Mesothelial cell of epicardium (in vitro differentiated cells): ENCODE results near the gene AHRR. TPM values are rescaled to one million over a fixed set of nuclear protein-coding genes. Genes with fewer than 3 reads are reported as not detected.

ENCODE experiments used
- DNase-seq, 2 experiments: peaks; one replicate each; pipeline ENCODE4 v3.0.0; 2021; ENCODE audit warnings: low spot score in 2 of 2; ENCODE audit not compliant: unreplicated experiment in 2 of 2
- H3K27ac Mint-ChIP-seq: 2 replicates; pipeline ENCODE4 v1.8.0; 2021; ENCODE audit warnings: mixed read lengths
- H3K27me3 Mint-ChIP-seq: 2 replicates; pipeline ENCODE4 v1.8.0; 2021; ENCODE audit warnings: low read depth, mixed read lengths
- H3K36me3 Mint-ChIP-seq: 2 replicates; pipeline ENCODE4 v1.8.0; 2021; ENCODE audit warnings: mixed read lengths
- H3K4me1 Mint-ChIP-seq: 2 replicates; pipeline ENCODE4 v1.8.0; 2021; ENCODE audit warnings: mixed read lengths
- H3K4me3 Mint-ChIP-seq: 2 replicates; pipeline ENCODE4 v1.8.0; 2021; ENCODE audit warnings: mild to moderate bottlenecking, moderate library complexity, mixed read lengths
- H3K9me3 Mint-ChIP-seq: 2 replicates; pipeline ENCODE4 v1.8.0; 2021; ENCODE audit warnings: mixed read lengths
- total RNA-seq: library from RNA; stranded (reverse); gene quantifications from 3 replicates; pipeline ENCODE4 v1.2.1, GENCODE V29; 2021
- TF ChIP-seq, protein P1 (sequence below): fragments of 200-600 bp; sonication (generic); IDR thresholded peaks from one replicate; pipeline ENCODE4 v1.5.0; 2021; ENCODE audit warnings: antibody characterized with exemption; ENCODE audit not compliant: unreplicated experiment

Gene AHRR
- total RNA-seq, 1 donor from 2014 or later = 12.7 TPM

DNA sequence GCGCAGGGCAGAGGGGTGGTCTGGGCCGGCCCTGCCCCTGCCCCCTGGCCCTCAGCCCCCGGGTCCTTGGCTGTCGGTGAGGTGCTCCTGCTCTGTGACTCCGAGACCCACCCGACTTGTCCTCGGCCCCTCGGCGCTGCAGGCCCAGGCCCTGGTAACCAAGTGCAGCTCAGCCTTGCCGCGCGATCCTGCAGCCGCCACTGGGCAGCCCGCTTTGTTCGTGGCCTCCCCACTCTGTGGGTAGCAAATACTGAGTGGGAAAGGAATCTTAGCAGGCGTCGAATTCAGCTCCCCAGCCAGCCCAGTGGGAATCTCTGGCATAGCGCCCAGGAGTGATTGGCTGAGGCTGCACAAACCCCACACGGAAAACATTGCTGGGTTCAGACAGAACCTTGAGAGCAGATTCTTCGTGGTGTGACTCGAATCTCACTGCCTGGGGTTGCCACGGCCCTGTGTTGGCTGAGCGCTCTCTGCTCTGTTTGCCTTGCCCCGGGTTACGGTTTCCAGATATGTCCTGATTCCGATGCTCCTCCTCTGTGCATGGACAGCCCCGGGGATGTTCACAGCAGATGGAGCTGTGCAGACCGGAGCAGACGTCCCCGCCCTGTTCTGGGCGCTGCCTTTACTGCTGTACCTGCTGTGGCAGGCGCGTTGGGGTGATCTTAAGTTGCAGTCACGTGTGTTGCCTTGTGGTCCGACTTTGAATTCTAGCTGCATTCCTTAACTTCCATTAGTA lies 108.1 kb downstream of the AHRR start:
- no peaks in the 10 kb centered on the region for H3K9me3 Mint-ChIP-seq
- H3K4me1 Mint-ChIP-seq = peaks cover 7% of the 10 kb centered on the region
- peaks cover 10% of the 10 kb centered on the region for H3K36me3 Mint-ChIP-seq
- no peak for DNase-seq
- peak overlapping the region; percentile 86 for H3K27ac Mint-ChIP-seq
- no peak overlapping the region for H3K4me3 Mint-ChIP-seq
- no peaks in the 10 kb centered on the region for H3K27me3 Mint-ChIP-seq
- TF ChIP-seq, protein P1, sequence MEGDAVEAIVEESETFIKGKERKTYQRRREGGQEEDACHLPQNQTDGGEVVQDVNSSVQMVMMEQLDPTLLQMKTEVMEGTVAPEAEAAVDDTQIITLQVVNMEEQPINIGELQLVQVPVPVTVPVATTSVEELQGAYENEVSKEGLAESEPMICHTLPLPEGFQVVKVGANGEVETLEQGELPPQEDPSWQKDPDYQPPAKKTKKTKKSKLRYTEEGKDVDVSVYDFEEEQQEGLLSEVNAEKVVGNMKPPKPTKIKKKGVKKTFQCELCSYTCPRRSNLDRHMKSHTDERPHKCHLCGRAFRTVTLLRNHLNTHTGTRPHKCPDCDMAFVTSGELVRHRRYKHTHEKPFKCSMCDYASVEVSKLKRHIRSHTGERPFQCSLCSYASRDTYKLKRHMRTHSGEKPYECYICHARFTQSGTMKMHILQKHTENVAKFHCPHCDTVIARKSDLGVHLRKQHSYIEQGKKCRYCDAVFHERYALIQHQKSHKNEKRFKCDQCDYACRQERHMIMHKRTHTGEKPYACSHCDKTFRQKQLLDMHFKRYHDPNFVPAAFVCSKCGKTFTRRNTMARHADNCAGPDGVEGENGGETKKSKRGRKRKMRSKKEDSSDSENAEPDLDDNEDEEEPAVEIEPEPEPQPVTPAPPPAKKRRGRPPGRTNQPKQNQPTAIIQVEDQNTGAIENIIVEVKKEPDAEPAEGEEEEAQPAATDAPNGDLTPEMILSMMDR = no peak

DNA sequence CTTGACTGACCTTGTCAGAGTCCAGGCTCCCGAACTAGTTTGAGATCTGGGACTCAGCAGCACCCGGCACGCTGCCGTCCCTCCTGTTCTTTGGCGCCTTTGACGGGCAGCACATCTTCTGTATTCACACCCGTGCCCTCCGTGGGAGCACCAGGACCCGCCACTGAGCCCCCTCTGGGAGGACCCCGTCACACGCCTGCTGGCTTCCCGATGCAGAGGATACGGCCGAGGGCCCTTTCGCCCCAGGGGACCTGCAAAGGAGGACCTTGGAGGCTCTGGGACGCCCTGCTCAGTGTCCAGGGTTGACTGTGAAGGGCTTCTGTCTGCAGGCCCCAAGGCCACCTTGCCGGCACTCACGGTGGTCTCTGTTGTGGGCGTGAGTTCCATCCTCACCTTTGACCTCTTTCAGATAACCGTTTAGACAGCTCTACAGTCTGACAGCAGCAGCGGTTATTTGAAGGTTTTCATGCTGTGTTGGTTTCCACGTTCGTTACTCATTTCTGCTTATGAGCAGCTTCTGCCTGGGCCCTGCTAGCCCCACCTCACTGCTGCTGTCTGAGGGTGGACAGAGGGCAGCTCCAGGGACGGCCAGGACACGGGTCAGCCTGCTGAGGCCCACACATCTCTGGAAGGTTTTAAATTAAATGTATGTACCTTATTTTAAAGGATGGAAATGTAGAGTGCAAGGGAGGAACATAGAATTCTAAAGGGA lies 108.9 kb downstream of the AHRR start:
- H3K27me3 Mint-ChIP-seq = peaks cover 3% of the 10 kb centered on the region
- H3K4me1 Mint-ChIP-seq = peaks cover 7% of the 10 kb centered on the region
- H3K36me3 Mint-ChIP-seq = peaks cover 10% of the 10 kb centered on the region
- TF ChIP-seq, protein P1 = no peak
- DNase-seq = peak in 1 of 2 experiments; percentile 31
- no peak overlapping the region for H3K4me3 Mint-ChIP-seq
- H3K9me3 Mint-ChIP-seq = no peaks in the 10 kb centered on the region
- peak overlapping the region; percentile 86 for H3K27ac Mint-ChIP-seq

DNA sequence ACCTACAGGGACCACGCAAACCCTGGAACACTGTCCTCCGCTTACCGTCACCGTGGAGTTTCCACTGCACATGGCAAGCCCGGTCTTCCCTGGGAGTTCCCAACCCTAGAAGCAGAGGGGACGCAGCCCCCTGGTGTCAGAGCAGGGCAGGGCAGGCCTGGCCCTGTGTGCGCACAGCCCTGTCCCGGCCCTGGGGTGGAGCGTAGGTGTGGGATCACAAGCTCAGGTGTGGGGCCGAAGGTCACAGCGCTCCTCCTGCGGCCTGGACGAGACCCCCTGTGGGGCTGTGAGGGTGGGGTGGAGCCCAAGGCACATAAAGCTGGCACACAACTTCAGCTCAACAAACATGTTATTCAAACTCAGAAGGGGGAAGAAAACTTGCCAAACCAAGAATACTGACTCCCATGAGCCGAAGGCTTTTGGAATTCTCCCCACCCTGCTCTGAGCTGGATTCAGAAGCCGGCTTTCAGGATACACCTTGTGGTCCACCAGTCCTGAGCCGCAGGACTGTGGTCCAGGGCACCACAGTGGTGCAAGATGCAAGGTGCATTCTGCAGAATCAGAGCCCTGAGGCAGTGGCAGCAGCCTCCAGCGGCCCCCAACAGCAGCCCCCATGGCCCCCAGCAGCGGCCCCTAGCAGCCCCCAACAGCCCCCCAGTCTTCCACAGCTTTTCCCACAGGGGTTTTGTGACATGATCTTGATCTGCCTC lies 109.6 kb downstream of the AHRR start:
- TF ChIP-seq, protein P1 = peak; percentile 87
- no peaks in the 10 kb centered on the region for H3K9me3 Mint-ChIP-seq
- H3K27me3 Mint-ChIP-seq = peaks cover 3% of the 10 kb centered on the region
- DNase-seq = peak in 1 of 2 experiments; percentile 81
- H3K4me1 Mint-ChIP-seq = peaks cover 7% of the 10 kb centered on the region
- no peak overlapping the region for H3K4me3 Mint-ChIP-seq
- H3K36me3 Mint-ChIP-seq = peaks cover 10% of the 10 kb centered on the region
- no peak overlapping the region for H3K27ac Mint-ChIP-seq

DNA sequence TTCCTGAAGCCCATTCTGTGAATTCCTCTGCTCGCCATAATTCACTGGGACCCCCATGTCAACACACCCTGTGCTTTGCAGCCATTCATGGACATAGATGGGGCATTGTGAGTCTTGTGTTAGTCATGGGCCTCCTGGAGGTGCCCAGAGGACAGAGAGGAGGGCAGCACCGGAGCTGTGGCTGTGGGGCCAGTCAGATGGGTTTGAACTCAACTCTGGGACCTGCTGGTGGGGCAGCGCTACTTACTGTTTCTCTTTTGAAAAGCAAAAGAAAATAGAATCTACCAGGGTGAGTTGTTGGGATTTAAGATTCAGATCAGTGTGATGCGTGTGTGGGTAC lies 110.2 kb downstream of the AHRR start:
- no peak for DNase-seq
- Mint-ChIP-seq H3K27ac (no peak overlapping the region), H3K9me3 (no peaks in the 10 kb centered on the region), H3K4me1 (peaks cover 7% of the 10 kb centered on the region), H3K4me3 (no peak overlapping the region), H3K27me3 (peaks cover 3% of the 10 kb centered on the region), H3K36me3 (peaks cover 10% of the 10 kb centered on the region)
- TF ChIP-seq, protein P1 = no peak

DNA sequence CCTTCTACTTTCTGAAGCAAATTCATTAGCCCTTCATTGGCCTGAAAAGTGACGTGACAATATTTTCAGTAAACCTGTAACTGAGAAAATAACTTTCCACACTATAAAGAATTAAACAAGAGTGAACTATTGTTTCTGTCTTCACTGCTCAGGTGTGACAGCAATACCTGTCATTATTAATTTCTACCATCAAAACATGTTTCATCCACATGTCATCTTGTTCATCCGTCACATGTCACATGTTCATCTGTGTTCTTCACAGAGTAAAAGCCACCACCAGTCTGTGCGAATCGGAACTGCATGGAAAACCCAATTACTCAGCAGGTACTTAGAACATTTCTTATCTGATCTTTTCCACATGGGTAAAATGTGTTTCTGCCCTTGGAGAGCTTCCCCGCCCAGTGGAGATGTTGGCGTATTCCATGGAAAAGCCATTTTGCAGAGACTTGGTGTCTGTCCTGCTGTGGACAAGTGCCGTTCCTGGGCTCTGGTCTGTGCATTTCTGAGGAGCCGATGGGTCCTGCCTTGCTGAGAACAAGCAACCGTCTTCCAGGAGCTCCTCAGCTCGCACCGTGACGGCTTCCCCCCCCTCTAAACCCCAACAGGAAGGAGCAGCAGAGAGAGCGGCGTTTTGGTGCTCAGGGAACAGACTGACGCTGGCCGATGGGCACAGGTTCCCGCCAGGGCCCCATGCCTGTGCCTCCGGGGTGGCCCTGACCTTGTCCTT lies 110.8 kb downstream of the AHRR start:
- DNase-seq = peak in 1 of 2 experiments; percentile 32
- Mint-ChIP-seq H3K4me3 (no peak overlapping the region), H3K36me3 (peaks cover 10% of the 10 kb centered on the region), H3K27me3 (peaks cover 3% of the 10 kb centered on the region), H3K9me3 (no peaks in the 10 kb centered on the region), H3K27ac (no peak overlapping the region), H3K4me1 (peaks cover 7% of the 10 kb centered on the region)
- TF ChIP-seq, protein P1 = no peak
